ENCODE results near the gene WWC2.

WWC2 gene

DNA sequence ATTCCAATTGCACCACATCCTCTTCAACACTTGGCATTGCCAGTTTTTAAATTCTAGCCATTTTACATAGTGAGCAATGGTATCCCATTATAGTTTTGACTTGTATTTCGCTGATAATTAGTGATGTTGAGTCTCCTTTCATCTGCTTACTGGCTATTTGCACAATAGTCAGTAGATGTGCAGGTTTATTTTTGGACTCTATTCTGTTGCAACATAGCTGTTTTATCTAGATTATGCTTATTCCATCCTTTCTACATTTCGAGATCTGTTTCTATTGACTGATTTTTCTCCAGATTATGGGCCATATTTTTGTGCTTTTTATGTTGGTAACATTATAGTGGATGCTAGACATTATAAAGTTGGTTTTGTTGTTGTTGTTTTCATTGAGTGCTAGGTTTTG lies 106.1 kb downstream of the WWC2 start:
- TF ChIP-seq FOXM1 (IDR thresholded peaks at IDR 0.05; ENCODE audit: borderline replicate concordance, low read depth) (no peak), EGR1 (IDR thresholded peaks at IDR 0.05) (no peak), TEAD4 (IDR thresholded peaks at IDR 0.05) (no peak), ZBTB7A (IDR thresholded peaks at IDR 0.05; ENCODE audit: low read depth) (no peak), NFIC (IDR thresholded peaks at IDR 0.05) (no peak), CREB1 (IDR thresholded peaks at IDR 0.05; ENCODE audit: low read depth) (no peak), TCF12 (IDR thresholded peaks at IDR 0.05; ENCODE audit: low read depth) (no peak), CEBPB (IDR thresholded peaks at IDR 0.05) (no peak)
- TF ChIP-seq, protein P1, sequence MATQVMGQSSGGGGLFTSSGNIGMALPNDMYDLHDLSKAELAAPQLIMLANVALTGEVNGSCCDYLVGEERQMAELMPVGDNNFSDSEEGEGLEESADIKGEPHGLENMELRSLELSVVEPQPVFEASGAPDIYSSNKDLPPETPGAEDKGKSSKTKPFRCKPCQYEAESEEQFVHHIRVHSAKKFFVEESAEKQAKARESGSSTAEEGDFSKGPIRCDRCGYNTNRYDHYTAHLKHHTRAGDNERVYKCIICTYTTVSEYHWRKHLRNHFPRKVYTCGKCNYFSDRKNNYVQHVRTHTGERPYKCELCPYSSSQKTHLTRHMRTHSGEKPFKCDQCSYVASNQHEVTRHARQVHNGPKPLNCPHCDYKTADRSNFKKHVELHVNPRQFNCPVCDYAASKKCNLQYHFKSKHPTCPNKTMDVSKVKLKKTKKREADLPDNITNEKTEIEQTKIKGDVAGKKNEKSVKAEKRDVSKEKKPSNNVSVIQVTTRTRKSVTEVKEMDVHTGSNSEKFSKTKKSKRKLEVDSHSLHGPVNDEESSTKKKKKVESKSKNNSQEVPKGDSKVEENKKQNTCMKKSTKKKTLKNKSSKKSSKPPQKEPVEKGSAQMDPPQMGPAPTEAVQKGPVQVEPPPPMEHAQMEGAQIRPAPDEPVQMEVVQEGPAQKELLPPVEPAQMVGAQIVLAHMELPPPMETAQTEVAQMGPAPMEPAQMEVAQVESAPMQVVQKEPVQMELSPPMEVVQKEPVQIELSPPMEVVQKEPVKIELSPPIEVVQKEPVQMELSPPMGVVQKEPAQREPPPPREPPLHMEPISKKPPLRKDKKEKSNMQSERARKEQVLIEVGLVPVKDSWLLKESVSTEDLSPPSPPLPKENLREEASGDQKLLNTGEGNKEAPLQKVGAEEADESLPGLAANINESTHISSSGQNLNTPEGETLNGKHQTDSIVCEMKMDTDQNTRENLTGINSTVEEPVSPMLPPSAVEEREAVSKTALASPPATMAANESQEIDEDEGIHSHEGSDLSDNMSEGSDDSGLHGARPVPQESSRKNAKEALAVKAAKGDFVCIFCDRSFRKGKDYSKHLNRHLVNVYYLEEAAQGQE (IDR thresholded peaks at IDR 0.05; ENCODE audit: low read depth), result no peak
- TF ChIP-seq, protein P2, sequence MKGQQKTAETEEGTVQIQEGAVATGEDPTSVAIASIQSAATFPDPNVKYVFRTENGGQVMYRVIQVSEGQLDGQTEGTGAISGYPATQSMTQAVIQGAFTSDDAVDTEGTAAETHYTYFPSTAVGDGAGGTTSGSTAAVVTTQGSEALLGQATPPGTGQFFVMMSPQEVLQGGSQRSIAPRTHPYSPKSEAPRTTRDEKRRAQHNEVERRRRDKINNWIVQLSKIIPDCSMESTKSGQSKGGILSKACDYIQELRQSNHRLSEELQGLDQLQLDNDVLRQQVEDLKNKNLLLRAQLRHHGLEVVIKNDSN (IDR thresholded peaks at IDR 0.05), result no peak
- TF ChIP-seq, protein P3, sequence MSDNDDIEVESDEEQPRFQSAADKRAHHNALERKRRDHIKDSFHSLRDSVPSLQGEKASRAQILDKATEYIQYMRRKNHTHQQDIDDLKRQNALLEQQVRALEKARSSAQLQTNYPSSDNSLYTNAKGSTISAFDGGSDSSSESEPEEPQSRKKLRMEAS (IDR thresholded peaks at IDR 0.05), result no peak

DNA sequence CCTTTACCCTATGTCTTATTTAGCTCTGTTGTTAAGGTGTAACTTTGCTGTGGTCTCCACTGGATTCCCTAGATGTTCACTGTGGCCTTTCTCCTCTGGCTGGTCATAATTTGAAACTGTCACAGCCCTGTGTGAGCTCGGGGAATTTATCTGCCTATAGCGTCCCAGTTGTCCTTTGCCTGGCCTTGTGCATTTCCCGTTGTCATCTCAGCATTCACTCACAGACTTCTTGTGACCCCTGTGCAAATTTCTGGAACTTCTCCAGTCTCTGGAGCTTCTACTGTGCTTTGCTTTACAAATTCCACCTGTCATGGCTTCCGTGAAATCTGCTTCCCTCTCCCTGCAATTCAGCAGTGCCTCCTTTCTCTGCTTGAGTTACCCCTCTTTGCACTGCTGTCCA lies 106.7 kb downstream of the WWC2 start:
- TF ChIP-seq TCF12 (IDR thresholded peaks at IDR 0.05; ENCODE audit: low read depth) (no peak), YY1 (IDR thresholded peaks at IDR 0.05; ENCODE audit: low read depth) (no peak), ZBTB7A (IDR thresholded peaks at IDR 0.05; ENCODE audit: low read depth) (no peak), FOXM1 (IDR thresholded peaks at IDR 0.05; ENCODE audit: borderline replicate concordance, low read depth) (no peak)
- TF ChIP-seq, protein P1 (IDR thresholded peaks at IDR 0.05; ENCODE audit: low read depth), result no peak

DNA sequence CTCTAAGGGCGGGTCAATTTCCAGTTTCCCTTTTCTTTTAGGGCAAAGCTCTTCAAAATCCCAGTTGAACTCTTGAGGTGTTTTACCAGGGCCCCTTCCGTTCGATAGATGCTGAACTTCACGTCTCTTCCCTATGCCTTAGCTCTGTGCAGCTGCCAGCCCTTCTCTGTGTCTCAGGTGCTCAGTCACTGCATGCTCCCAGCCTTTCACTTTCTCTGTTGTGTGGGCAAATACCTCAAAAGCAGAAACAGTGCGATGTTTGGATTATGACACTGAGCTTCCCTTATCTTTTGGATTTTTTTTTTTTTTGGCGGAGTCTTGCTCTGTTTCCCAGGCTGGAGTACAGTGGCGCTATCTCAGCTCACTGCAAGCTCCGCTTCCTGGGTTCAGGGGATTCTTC lies 112.5 kb downstream of the WWC2 start:
- TF ChIP-seq, protein P2 (IDR thresholded peaks at IDR 0.05), result no peak
- TF ChIP-seq TAF1 (IDR thresholded peaks at IDR 0.05; ENCODE audit: low read depth) (no peak), YY1 (IDR thresholded peaks at IDR 0.05; ENCODE audit: low read depth) (no peak), ZBTB7A (IDR thresholded peaks at IDR 0.05; ENCODE audit: low read depth) (no peak), TEAD4 (IDR thresholded peaks at IDR 0.05) (no peak), FOXM1 (IDR thresholded peaks at IDR 0.05; ENCODE audit: borderline replicate concordance, low read depth) (no peak), EP300 (IDR thresholded peaks at IDR 0.05; ENCODE audit: borderline replicate concordance) (no peak), TCF12 (IDR thresholded peaks at IDR 0.05; ENCODE audit: low read depth) (no peak), CEBPB (IDR thresholded peaks at IDR 0.05) (no peak), EGR1 (IDR thresholded peaks at IDR 0.05) (no peak), NFIC (IDR thresholded peaks at IDR 0.05) (no peak), RAD21 (IDR thresholded peaks at IDR 0.05; ENCODE audit: low read depth) (no peak), CREB1 (IDR thresholded peaks at IDR 0.05; ENCODE audit: low read depth) (no peak)
- TF ChIP-seq, protein P3 (IDR thresholded peaks at IDR 0.05), result no peak
- TF ChIP-seq, protein P1 (IDR thresholded peaks at IDR 0.05; ENCODE audit: low read depth), result no peak

DNA sequence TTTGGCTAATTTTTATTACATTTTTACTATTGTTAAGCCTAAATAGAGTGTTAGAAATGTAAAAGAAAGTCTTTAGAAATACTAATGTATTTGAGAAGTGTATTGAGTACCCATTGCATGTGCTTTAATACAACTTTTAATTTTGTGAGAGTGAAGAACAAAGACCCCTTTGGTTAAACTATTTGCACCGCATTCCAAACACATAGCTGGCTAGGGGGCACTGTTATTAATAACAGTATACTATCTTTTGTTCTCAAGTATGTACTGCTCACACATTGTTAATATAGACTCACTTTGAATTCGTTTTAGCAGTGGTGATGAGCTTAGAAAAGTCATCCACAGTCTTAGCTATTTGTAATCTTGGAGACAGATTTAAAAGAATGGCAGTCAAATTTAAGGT lies 114.9 kb downstream of the WWC2 start:
- TF ChIP-seq TAF1 (IDR thresholded peaks at IDR 0.05; ENCODE audit: low read depth), result no peak
- TF ChIP-seq NFIC (IDR thresholded peaks at IDR 0.05), result no peak
- TF ChIP-seq RAD21 (IDR thresholded peaks at IDR 0.05; ENCODE audit: low read depth), result no peak
- TF ChIP-seq, protein P2 (IDR thresholded peaks at IDR 0.05), result no peak

Measured in Ishikawa (cell line).